HK-2 (cell line): ENCODE results near the gene UBE2D4.
"Not testable (repeated sequence)": the region's sequence is repeated elsewhere in the genome, so short reads cannot be mapped to it uniquely, and the experiment has no call there.

Experiments used
- DNase-seq: peaks from one replicate; pipeline ENCODE4 v3.0.0-alpha.2; 2018; ENCODE audit not compliant: unreplicated experiment

Gene UBE2D4

DNA sequence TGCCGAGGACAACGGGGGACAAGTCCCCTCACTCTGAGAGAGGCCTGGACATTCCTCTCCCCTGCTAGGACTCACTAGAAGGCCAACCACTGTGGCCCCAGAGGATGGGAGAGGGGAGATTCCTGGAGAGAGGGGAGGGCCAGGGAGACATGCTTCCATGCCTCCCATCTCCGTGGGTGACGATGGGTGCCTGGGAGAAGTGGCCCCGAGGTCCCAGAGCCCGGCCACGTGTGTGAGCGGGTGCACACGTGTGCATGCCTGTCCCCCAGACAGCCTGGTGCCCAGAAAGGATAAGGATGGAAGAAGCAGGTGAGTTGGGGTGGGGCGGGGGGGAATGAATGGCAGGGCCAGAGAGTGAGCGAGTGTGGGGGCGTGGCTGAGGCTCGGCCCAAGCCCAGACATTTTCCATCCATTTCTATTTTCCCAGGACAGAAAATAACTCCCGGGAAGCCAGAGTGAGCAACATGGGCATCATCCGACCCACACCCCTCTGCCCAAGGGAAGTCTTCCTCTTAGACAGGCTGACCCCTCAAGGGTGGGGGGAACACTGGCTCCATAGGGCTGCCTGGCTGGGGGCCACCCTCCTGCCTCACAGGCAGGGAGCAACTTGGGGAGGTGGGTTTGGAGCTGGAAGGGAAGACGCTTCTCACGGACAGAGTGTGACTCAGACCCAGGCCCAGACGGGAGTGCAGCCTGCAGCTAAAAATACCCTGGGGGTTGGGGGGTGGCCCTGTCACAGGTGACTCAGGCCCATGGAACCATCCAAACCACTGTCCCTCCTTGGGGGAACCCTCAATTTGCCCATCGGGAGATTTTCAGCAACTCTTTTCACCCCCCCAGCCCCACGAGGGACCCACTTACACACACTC lies 42.2 kb downstream of the UBE2D4 start:
- not testable (repeated sequence) for DNase-seq

DNA sequence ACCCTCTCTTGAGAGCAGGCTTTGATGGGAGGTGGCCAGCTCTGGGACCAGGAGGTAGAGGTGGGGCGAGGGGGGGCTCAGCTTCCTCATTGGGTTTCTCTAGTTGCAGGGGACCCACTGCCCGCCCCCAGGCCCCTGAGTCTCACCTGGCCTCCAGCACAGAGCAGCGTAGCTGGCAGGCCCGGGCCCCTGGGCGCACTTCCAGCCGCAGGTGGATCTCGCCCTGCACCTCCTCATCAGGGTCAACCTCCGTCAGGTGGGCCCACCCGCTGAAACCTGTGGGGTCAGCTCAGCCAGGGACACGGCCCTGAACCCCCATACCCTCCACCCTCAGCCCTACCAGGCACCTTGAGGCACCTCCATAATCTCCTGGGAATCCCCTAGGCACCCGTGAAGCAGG lies 43.4 kb downstream of the UBE2D4 start:
- DNase-seq, result not testable (repeated sequence)

DNA sequence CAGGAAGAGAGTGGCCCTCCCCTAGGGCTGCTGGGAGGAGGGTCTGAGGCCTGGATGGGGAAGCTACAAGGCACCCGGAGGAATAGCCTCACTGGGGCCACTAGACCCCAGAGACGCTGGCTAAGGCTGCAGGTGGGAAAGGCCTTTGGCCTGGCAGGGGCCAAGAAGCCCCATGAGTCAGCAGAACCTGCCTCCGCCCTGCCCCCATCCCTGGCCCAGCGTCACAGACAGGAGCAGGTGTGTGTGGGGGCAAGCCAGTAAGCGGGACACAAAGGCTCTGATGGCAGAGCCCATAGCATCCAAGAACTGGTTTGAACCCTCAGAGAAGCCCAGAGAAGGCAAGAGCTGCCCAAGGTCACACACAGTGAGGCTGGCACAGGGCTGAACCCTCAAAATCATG lies 44.5 kb downstream of the UBE2D4 start:
- DNase-seq, result not testable (repeated sequence)

DNA sequence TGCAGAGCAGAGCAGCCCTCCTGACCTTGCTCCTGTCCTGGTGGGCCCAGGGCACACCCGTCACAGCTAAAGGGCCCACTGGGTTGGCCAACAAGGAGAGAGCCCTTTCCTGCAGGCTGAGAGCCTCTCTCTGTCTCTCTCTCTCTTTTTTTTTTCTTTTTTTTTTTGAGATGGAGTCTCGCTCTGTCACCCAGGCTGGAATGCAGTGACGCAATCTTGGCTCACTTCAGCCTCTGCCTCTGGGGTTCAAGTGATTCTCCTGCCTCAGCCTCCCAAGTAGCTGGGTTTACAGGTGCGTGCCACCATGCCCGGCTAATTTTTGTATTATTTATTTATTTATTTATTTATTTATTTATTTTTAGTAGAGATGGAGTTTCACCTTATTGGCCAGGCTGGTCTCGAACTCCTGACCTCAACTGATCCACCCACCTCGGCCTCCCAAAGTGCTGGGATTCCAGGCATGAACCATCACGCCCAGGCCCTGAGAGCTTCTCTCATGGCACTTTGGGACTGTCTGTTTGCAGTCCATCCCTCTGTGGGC lies 47.9 kb downstream of the UBE2D4 start:
- not testable (repeated sequence) for DNase-seq

DNA sequence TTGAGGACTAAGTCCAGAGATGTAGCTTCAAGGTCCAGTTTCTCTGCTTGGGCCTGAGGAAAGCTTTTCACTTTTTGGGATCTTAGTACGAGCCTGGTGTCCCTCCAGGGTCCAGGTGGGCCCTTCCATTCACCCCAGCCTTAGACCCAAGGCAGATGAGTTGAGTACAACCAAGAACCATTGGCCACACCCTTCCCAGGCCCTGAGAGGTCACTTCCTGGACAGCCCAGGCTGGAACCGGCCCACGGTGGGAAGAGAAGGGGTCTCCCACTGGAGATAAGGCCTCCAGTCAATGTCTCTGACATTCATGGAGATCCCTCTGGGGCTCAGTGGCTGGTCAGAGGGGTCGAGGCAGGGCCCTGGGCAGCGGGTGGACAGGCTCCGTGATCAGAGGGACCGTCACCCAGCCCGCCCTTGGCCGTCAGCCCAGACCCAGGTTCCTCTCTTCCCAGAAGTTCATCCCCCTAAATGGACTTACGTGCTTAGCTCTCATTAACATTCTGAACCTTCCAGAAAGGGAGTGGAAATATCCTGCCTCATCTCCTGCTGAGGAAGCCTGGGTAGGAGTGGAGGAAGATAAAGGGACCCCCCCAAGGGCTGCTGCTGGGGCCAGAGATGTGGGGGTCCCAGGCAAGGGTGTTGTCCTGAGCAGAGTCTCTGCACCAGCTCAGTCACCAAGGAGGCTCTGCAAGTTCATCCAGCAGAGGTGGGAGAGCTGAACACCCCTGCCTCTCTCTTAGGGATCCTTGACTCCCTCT lies 48.7 kb downstream of the UBE2D4 start:
- not testable (repeated sequence) for DNase-seq

DNA sequence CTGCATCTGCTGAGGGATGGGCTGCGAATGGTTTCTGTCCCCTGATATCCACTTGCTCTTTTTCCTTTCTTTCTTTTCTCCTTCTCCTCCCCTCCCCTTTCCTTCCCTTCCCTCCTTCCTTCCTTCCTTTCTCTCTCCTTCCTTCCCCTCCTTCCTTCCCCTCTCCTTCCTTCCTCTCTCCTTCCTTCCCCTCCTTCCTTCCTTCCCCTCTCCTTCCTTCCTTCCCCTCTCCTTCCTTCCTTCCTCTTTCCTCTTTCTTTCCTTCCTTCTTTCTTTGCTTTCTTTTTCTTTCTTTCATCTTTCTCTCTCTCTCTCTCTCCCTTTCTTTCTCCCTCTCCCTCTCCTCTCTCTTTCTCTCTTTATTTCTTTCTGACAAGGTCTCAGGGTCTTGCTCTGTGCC lies 51.3 kb downstream of the UBE2D4 start:
- DNase-seq, result no peak

DNA sequence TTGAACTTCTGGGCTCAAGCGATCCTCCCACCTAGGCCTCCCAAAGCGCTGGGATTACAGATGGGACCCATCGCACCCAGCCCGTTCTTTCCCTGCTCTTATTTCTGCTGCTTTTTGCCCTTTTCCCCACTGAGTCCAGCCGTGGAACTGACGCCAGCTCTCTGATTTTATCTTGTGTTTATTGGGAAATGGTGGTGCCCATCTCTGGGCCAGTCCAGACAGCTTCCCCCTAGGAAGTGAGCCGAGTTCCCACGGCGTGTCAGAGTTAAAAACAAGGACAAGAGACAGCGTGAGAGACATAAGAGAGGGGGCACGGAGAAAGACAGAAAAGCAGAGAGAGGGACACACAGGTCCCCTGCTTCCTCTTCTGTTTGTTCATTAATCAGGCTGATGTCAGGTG lies 51.9 kb downstream of the UBE2D4 start:
- DNase-seq, result not testable (repeated sequence)

DNA sequence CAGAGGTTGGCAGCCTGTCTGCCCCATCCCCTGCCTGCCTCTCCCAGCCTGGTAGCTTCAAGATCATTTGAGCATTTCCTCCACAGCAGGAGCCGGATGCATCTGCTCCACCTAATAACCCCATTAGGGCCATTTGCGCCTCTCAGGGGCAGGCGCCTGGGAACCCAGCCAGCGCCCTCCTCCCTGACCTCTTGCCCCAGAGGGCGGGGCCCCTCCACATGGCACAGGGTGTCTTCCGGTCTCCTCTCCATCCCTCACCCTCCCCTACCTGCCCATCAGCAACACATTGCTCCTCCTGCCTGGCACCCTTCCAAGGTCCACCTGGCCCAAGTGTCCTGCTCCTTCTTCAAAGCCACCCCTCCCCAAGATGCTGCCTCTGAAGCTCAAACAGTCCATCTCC lies 56.6 kb downstream of the UBE2D4 start:
- not testable (repeated sequence) for DNase-seq

DNA sequence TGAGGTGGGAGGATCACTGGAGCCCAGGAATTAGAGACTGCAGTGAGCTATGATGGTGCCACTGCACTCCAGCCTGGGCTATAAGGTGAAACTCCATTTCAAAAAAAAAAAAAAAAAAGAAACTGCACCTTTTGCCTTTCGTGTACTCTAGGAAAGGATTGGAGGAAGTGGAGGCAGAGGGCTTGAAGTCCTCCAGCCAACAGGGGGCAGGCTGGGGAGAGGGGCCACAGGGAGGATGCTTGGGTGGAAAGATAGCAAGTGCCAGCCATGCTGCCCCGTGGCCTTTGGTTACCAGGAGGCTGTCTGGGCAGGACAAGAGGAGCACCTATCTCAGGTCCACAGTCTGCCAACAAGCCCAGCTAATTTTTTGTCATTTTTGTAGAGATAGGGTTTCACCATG lies 57.5 kb downstream of the UBE2D4 start:
- DNase-seq, result not testable (repeated sequence)

DNA sequence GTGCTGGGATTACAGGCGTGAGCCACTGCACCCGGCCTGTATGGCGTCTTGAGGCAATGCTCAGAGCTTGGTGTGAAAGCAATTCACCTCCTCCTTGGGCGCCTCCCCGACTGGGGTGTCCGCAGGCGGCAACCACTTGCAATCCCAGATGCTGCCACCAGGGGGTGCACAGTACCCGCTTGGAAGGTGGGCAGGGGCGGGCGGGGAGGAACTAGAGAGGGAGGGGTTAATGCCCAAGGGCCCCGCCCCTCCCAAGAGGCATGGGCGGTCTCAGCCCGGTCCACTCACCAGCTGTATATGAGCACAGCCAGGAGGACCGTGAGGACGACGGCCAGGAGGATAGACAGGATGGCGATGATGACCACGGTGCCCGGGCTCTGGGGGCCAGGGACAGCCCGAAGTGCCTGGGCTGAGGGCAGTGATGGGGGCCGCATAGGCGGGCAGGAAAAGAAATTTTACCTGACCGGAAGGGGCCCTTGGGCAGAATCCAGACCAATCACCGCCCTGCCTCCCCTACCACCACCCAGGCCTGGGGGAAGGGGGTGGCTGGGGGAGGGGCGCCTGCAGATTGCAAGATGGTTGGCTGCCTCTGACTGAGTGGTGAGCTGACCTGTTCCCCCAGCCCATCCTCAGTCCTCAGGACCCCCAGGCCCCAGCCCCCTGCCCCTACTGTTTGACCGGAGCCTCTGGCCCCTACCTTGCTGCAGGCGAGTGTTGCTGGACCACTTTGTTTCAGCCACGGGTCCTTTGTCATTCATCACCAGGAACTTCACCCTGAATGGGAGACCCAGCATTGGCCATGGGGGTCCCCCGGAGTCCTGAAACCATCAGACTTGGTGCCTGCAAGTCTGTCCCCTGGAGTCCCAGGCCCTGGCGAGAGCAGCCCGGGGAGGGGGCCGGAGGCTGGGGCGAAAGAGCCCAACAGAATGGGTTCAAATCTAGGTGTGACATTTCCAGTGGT lies 59.9 kb downstream of the UBE2D4 start:
- DNase-seq, result peak; percentile 81

DNA sequence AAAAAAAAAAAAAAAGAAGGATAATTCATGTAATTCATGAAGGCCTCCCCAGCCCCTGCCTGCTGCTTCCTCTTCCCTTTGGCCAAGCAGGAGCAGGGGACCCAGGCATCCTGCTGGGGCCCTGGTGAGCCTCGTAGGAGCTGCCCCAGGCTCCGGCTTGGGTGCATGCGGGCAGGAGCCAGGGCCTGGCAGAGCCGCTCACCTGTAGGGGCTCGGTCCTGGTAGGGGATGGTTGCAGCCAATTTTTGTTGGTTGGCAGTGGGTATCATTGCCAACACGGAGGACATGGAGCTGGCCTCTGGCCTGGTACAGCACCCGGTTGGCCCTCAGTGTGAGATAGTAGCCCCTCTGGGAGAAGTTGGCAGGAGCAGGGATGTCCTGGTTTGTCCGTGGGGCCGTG lies 61.2 kb downstream of the UBE2D4 start:
- DNase-seq, result not testable (repeated sequence)

DNA sequence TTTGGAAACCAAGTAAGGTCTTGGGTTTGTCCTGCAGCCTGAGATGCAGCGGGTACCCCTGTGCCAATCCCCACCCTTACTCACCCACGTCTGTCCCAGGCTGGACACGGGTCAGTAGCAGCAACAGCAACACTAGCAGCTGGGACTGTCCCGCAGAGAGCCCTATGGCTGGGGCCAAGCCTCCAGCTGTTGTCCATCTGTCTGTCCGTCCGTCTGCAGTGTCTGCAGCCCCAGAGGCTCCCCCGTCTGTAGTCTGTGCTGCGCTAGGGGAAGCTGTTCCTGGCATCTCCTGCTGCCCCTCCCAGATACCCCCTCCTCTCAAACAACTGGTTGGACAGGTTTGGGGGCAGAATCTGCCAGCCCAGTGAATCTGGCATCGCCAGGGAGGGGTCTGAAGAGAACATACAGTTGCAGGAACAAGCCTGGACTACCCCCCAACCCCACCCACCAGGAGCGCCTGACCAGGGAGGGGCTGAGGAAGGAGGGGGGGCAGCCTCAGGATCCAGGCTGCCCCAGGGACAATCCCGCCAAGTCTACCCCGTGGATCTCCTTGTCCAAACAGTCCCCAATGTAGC lies 63.9 kb downstream of the UBE2D4 start:
- DNase-seq, result not testable (repeated sequence)

DNA sequence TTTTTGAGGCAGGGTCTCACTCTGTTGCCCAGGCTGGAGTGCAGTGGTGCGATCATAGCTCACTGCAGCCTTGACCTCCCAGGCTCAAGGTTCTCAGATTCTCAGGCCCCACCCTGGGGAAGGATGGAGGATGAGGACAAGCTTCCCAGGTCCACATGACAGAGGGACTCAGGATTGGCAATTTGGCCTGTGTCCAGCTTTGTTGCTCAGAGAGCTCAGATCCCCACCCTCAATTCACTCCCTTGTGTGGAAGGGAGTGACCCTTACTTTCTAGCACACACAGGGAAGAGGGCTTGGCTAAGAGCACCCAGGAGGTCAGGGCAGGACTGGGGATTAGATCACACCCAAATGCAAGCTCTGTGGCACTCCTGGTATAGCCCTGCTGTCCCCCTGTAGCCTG lies 64.6 kb downstream of the UBE2D4 start:
- not testable (repeated sequence) for DNase-seq

DNA sequence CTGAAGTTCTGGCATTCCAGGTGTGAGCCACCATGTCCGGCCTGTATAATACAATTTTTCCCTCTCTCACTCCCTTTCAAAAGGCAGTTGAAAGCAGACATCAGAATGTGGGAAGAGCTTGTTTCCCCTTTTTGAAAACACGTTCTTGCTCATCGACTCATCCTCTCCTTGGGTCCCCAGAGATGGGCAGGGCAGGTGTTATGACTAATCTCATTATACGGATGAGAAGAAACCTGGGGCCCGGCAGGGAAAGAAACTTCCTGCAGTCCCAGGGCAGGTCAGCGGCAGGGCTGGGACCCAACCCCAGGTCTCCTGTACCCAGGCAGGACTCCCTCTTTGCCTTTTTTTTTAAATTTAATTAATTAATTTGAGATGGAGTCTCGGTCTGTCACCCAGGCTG lies 66.7 kb downstream of the UBE2D4 start:
- peak; percentile 67 for DNase-seq

DNA sequence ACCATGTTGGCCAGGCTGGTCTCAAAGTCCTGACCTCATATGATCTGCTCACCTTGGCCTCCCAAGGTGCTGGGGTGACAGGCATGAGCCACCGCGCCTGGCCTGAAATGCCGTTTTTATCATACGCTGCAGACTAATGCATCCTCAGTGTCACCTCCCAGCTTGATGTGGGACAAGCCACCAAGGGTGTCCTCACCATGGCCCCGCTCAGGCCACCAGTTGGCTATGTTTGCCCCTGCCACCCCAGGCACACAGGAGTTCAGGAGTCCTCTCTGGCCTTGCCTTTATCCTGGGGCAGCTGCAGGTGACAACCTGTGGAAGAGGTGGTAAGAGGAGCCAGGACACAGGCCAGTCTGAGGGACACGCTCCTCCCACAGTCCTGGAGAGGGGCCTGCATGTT lies 68.4 kb downstream of the UBE2D4 start:
- DNase-seq, result not testable (repeated sequence)

DNA sequence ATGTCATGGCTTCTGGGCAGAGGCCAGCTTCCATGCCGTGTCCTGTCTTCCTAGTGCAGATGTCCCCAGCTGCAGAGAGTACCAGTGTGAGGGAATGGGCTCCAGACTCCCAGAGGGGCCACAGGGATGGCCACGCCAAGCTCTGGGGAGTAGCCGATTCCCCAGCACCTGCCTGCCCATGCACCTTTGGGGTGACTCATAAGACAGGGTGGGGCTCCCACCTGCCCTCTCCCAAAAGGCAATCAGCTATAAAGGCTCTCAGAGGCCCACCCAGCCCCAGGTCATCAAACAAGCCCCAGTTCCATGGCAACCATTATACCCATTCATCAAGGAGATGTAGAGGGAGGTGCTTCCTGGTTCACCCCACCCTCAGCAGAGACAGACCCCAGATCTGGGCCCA lies 71.3 kb downstream of the UBE2D4 start, which contains the start of gene SPDYE1:
TSS of gene SPDYE1 (plus strand) at position 366 of the 400 bp plus-strand sequence. CDS start 2,053 bp downstream, outside the sequence.
- DNase-seq, result not testable (repeated sequence)
